ENCODE results near the gene SSH2.
"Not testable (repeated sequence)": the region's sequence is repeated elsewhere in the genome, so short reads cannot be mapped to it uniquely, and the experiment has no call there.

The SSH2 gene

DNA sequence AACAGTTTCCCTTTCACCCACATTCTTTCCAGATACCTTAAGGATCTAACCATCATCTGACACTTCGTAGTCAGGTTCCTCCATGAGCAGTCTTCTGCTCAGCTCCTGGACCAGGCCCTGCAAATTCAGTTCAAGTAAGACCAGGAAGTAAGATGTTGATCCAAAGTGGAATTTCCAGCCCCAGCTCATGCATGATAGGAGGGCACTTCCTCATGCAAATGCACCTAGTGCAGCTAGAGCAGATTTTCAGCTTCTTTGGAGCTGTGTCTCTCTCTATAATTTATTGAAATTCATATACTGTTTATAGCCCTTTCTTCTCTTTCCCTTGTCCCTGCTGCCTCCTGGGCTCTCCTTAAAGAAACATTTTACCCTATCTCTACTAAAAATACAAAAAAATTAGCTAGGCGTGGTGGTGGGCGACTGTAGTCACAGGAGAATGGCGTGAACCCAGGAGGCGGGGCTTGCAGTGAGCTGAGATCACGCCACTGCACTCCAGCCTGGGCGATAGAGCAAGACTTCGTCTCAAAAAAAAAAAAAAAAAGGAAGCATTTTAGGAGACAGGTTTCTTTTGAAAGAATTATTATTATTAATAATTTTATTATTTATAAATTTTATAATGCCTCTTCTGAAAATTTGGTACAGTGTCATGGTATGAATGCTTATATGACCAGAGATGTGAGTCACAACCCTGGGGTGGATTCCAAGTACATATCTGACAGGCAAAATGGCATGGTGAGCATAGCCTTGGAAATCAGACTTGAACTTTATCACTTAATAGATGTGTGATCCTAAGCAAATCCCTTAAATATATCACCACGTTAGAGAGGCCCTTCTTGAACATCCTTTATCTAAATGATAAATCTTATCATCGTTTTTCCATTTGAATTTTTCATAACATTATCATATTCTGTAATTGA is 94.3 kb downstream of the SSH2 start:
- DNase-seq = no peak

DNA sequence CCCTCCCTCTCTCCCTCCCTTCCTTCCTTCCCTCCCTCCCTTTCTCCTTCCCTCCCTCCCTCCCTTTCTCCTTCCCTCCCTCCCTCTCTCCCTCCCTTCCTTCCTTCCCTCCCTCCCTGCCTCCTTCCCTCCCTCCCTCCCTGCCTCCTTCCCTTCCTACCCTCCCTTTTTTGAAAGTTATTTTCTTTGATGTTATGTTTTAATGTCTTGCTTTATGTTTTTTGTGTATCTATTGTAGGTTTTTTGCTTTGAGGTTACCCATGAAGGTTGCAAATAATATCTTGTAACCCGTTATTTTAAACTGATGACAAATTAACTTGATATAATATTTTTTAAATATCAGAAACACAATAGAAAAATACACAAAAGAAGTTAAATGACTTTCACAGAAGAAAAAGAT is 96.2 kb downstream of the SSH2 start:
- DNase-seq = no peak

- DNase-seq = no peak
These were observed 101.2 kb downstream of the SSH2 start for GRCh38 chr17:29828676-29829284.

DNA sequence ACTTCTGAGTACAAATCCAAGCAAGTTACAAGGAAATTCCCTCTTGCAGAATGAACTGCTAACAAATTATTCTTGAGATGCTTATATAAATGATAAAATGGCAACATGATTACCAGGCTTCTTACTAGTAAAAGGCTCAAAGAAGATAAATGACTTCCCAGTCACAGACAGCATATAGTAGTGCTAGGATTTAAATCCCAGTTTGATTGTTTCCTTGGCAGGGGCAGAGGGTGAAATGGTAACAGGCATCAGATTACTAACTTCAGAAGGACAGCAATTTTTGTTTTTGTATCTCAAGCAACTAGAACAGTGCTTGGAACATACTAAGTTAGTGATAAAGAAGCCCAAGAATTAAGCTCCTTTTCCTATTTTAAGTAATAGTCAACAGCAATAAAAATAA is 102.8 kb downstream of the SSH2 start:
- DNase-seq = no peak

DNA sequence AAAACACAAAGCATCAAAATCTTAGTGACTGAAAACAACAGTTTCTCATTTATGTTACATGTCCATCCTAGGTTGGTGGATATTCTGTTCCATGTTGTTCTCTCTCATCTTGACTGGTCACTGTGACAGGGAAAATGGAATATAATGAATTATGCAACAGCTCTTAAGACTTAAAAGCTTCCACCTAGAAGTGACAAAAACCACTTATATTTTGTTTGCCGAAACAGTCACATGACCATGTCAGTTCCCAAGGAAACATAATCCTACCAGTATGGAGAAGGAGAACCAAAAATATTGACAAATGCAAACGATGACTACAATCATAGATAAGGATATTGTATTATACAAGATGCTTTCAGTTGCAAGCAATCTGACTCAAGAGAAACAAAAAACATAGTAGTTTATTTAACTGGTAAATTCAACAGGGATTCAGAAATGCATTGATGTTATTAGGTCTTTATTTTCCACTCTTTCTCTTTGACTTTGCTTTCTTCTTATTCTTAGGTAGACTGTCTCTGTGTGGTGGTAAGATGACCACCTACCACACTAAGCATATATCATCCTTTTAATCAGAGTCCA is 103.8 kb downstream of the SSH2 start:
- no peak for DNase-seq

GRCh38 chr17:29825604-29826003 is 104.4 kb downstream of the SSH2 start:
- no peak for DNase-seq

DNA sequence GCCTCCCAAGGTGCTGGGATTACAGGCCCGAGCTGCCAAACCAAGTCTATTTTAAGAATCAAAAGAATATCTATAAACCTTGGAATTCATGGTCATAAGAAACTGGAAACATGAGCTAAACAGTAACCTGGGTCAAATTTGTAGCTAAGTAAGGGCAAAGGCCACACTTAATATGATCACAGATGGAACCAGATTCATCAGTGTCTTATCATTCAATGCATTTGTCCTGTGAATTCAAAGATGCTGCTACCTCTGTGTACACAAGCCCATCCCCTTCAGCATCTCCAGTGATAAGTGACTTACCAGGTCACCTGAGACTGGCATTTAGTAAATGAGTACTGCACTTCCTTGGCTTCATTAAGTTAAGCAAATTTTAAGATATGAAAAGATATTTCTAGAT is 108.1 kb downstream of the SSH2 start:
- DNase-seq = no peak

DNA sequence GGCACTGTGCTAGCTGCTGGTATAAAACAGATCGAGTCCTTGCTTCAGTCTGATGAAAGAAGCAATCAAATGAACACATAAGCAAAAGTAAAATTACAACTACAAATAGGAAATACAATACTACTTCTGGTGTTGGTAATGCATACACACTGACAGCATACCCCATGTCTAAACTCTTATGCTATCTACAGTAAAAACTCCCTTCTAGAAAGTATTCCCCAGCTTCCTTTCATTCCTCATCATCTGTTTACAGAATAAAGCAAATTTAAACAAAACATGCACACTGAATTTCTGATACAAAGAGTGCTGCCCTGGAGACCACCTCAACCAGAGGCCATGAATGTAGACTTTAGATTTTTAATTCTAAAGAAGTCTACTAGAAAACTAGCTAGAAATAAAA is 109.6 kb downstream of the SSH2 start:
- DNase-seq = no peak

GRCh38 chr17:29807520-29808361 is 122.3 kb downstream of the SSH2 start:
- peak; percentile 57 for DNase-seq

DNA sequence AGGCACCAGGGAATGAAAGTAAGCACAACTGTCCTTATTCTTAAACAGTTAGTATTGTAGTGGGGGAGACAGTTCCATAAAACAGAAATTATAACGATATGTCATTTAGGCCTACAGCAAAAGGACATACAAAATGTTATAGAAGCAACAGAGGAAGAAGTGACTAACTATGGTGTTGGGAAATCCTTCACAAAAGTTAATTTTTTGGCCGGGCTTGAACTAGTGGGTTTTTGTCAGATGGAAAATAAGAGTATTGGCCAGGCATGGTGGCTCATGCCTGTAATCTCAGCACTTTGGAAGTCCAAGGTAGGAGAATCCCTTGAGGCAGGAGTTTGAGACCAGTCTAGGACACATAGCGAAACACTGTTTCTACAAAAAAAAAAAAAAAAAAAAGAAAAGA is 127.8 kb downstream of the SSH2 start:
- no peak for DNase-seq

- DNase-seq = no peak
These were observed 129.6 kb downstream of the SSH2 start for GRCh38 chr17:29800457-29800856.

- no peak for DNase-seq
These were observed 133.4 kb downstream of the SSH2 start for GRCh38 chr17:29796652-29797051.

DNA sequence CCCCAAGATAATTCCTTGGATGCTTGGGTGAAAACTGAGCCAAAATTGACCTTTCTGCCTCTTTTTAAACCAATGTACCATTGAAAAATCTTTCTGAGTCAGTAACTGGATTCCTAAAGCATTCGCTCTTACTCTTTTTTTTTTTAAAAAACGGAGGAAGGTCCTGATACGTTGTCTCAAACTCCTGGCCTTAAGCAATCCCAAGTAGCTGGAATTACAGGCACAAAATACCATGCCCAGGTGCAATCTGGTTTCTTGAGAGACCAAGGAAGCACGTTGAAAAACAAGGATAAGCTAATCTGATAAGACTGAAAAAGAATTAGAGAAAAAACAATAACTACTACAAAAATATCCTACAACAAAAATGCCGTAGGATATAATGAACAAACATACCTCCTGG is 136.5 kb downstream of the SSH2 start:
- DNase-seq = no peak

DNA sequence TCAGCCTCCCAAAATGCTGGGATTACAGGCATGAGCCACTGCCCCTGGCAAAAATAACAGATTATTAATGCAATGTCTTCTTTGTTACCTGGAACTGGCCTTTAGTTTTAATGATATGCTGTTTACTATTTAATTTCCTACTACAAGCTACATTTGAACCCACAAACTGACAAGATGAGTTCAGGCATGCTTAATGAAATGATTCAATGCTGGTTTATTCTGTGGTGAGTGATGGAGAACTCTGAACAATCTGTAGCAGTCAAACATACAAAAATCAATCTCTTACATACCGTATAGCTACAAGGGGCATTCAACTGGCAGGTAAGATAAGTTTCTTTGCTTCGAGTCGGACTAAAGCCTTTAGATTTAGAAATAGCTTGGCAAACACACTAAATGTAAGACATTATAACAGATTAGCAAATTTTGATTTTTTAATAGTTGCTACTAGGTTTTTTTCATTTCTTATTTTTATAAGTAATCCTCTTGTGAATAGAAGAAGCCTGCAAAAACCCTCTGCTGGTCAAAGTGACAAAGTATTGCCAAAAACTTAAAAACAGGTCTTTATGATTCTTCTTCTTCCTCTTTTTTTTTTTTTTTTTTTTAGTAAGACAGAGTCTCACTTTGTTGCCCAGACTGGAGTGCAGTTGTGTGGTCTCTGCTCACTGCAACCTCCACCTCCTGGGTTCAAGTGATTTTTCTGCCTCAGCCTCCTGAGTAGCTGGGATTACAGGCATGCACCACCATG is 138.5 kb downstream of the SSH2 start:
- no peak for DNase-seq

- DNase-seq = no peak
These were observed 140.5 kb downstream of the SSH2 start for GRCh38 chr17:29789196-29790170.

- no peak for DNase-seq
These were observed 142.0 kb downstream of the SSH2 start for GRCh38 chr17:29787995-29788394.

DNA sequence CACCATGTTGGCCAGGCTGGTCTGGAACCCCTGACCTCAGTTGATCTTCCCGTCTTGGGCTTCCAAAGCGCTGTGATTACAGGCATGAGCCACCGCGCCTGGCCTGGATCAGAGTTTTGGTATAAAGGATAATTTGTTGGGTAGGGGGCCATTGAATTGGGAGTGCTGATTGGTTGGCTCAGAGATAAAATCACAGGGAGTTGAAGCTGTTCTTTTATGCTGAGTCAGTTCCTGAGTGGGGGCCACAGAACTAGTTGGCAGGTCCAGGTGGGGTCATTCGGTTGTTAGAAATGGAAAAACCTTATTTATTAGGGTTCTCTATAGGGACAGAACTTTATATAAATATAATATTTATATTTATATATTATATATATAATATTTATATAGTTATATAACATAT is 147.1 kb downstream of the SSH2 start:
- DNase-seq = no peak

- DNase-seq = not testable (repeated sequence)
These were observed 150.2 kb downstream of the SSH2 start for GRCh38 chr17:29779812-29780190.

DNA sequence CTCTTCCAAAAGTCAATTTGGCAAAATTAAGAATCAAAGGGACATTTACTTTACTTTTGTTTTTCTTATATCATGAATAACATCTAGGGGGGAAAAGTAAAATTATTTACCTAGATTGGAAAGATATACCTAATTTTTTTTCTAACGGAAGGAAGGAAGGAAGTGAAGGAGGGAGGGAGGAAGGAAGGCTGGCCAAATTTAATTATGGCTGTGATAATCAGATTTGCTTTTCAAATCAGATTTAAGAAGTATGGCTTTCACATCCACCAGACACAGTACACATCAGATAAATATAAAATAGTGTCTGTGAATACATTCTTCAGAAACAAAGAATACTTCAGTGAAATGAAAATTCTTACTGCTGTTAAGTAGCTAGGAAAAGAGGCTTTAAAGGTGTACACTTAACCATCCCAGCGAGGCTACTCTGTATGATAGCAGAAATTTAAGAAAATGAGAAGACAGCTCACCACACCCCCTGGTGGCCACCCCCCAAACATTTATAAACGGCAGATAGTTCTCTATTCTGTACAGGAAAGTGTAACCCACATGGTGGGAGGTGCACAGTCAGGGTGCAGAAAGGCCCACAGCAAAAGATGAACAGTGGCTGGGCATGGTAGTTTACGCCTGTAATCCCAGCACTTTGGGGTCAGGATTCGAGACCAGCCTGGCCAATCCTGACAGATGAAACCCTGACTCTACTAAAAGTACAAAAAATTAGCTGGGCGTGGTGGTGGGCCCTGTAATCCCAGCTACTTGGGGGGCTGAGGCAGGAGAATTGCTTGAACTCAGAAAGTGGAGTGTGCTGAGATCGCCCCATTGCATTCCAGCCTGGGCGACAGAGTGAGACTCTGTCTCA is 150.8 kb downstream of the SSH2 start:
- DNase-seq = peak; percentile 84

DNA sequence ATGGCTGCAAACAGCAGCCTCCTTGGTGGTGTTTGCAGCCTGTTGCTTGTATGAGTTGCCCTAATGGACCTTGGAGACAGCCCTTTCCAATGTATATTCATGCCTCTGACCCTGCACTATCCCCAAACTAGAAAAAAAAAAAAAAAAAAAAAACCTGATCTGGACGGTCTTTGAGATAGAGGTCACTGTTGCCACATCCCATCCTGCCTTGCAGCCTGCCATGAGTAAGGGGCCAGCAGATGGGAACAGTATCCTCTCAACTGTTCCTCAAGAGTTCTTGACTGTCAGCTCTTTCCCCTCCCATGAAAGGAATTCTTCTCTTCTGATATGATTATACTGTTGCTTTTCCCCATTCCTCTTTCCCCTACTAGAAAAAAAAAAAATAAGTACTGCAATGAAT is 152.4 kb downstream of the SSH2 start:
- DNase-seq = no peak

Data from activated T-cell treated with anti-CD3 and anti-CD28 coated beads, Interleukin-2, amount 50 U/mL, for 1 hour (primary cell).